CD14-positive monocyte (primary cell): ENCODE measurements around the gene PITPNC1. TPM values are rescaled to one million over a fixed set of nuclear protein-coding genes. Genes with fewer than 3 reads are reported as not detected.
"Not testable (repeated sequence)": the region's sequence is repeated elsewhere in the genome, so short reads cannot be mapped to it uniquely, and the experiment has no call there.

Experiments
- DNase-seq, 3 donors: peaks; one replicate each; pipeline ENCODE4 v3.0.0-alpha.2; 2011 to 2022
- H2AFZ ChIP-seq: 2 replicates; pipeline ENCODE4 v1.6.0; 2012; ENCODE audit warnings: mild to moderate bottlenecking, low read depth, low read length, inconsistent platforms; ENCODE audit not compliant: insufficient read depth, poor library complexity, severe bottlenecking
- H3K27ac ChIP-seq, 2 donors: 1 replicate in 1 of 2; 2 replicates in 1 of 2; pipeline ENCODE4 v1.5.1; 2012 to 2013; ENCODE audit warnings: low read length in 2 of 2, control low read depth in 1 of 2, inconsistent platforms in 1 of 2, low read depth in 1 of 2, mild to moderate bottlenecking in 1 of 2
- H3K27me3 ChIP-seq, 2 donors: one replicate each; pipeline versions ENCODE4 v1.6.0 to v1.6.1; 2011 to 2013; ENCODE audit warnings: low read length in 2 of 2; ENCODE audit not compliant: control insufficient read depth in 2 of 2, insufficient read depth in 2 of 2
- H3K36me3 ChIP-seq, 2 donors: replicated peaks in 1 of 2; 1 replicate in 1 of 2; 2 replicates in 1 of 2; pipeline versions ENCODE4 v1.5.1 to v1.6.1; 2012 to 2013; ENCODE audit warnings: low read length in 2 of 2, control low read depth in 1 of 2, inconsistent platforms in 1 of 2, mild to moderate bottlenecking in 1 of 2; ENCODE audit not compliant: insufficient read depth in 2 of 2, control insufficient read depth in 1 of 2
- H3K4me1 ChIP-seq, 2 donors: 1 replicate in 1 of 2; 2 replicates in 1 of 2; pipeline versions ENCODE4 v1.5.1 to v1.6.1; 2012 to 2013; ENCODE audit warnings: low read length in 2 of 2, control low read depth in 1 of 2, inconsistent platforms in 1 of 2, mild to moderate bottlenecking in 1 of 2, moderate library complexity in 1 of 2; ENCODE audit not compliant: insufficient read depth in 2 of 2, control insufficient read depth in 1 of 2
- H3K4me2 ChIP-seq: replicated peaks from 2 replicates; pipeline ENCODE3; 2012; ENCODE audit warnings: low read length, moderate library complexity, mild to moderate bottlenecking; ENCODE audit not compliant: poor library complexity, severe bottlenecking; ENCODE audit errors: extremely low read depth
- H3K4me3 ChIP-seq, 3 experiments: fragments of 200-600 bp in 1 of 3; sonication (generic) in 1 of 3; replicated peaks in 1 of 3; 1 replicate in 2 of 3; 2 replicates in 1 of 3; pipeline ENCODE4 v1.5.1; 2011 to 2013; ENCODE audit warnings: low read length in 3 of 3, mild to moderate bottlenecking in 3 of 3, control low read depth in 2 of 3, low read depth in 2 of 3, inconsistent platforms in 1 of 3, moderate library complexity in 1 of 3
- H3K79me2 ChIP-seq: 2 replicates; pipeline ENCODE4 v1.6.0; 2012; ENCODE audit warnings: mild to moderate bottlenecking, control low read depth, inconsistent platforms, low read length, moderate library complexity; ENCODE audit not compliant: insufficient read depth
- H3K9ac ChIP-seq: 2 replicates; pipeline ENCODE4 v1.6.0; 2017; ENCODE audit warnings: low read length, mild to moderate bottlenecking; ENCODE audit not compliant: insufficient read depth, poor library complexity, severe bottlenecking
- H3K9me3 ChIP-seq, 2 donors: replicated peaks in 1 of 2; 1 replicate in 1 of 2; 2 replicates in 1 of 2; pipeline versions ENCODE4 v1.5.1 to v1.6.1; 2012 to 2013; ENCODE audit warnings: low read length in 2 of 2, control low read depth in 1 of 2; ENCODE audit not compliant: control insufficient read depth in 1 of 2, insufficient read depth in 1 of 2
- H4K20me1 ChIP-seq: 2 replicates; pipeline ENCODE4 v1.6.0; 2012; ENCODE audit warnings: mild to moderate bottlenecking, low read length, control low read depth, moderate library complexity; ENCODE audit not compliant: insufficient read depth
- H3K27ac Mint-ChIP-seq, 7 donors: one replicate each; pipeline ENCODE4 v1.8.0; 2020; ENCODE audit warnings: mild to moderate bottlenecking in 7 of 7, mixed read lengths in 7 of 7, moderate library complexity in 6 of 7, inconsistent platforms in 2 of 7
- H3K27me3 Mint-ChIP-seq, 3 donors: one replicate each; pipeline ENCODE4 v1.8.0; 2021 to 2022; ENCODE audit warnings: low read depth in 3 of 3, mild to moderate bottlenecking in 3 of 3, mixed read lengths in 3 of 3, moderate library complexity in 3 of 3, inconsistent platforms in 1 of 3
- H3K36me3 Mint-ChIP-seq, 2 donors: one replicate each; pipeline ENCODE4 v1.8.0; 2020; ENCODE audit warnings: mixed read lengths in 2 of 2, inconsistent platforms in 1 of 2, mild to moderate bottlenecking in 1 of 2
- H3K4me1 Mint-ChIP-seq: one replicate; pipeline ENCODE4 v1.8.0; 2020; ENCODE audit warnings: mild to moderate bottlenecking, mixed read lengths
- H3K4me3 Mint-ChIP-seq, 2 donors: one replicate each; pipeline ENCODE4 v1.8.0; 2020; ENCODE audit warnings: mild to moderate bottlenecking in 2 of 2, mixed read lengths in 2 of 2, moderate library complexity in 1 of 2
- H3K9me3 Mint-ChIP-seq, 7 donors: one replicate each; pipeline ENCODE4 v1.8.0; 2020 to 2022; ENCODE audit warnings: mixed read lengths in 7 of 7, mild to moderate bottlenecking in 6 of 7, moderate library complexity in 6 of 7, inconsistent platforms in 2 of 7
- CTCF ChIP-seq: fragments of 200-600 bp; IDR thresholded peaks from one replicate; pipeline ENCODE4 v1.8.0; 2022; ENCODE audit warnings: antibody characterized with exemption, mild to moderate bottlenecking
- WGBS: methylation state at CpG from one replicate; pipeline ENCODE4 v1.1.5; 2013; ENCODE audit warnings: missing lambda C conversion rate; ENCODE audit not compliant: insufficient coverage; 5-methylcytosine and 5-hydroxymethylcytosine counted together
- intact Hi-C, 2 donors: fragments of 100-400 bp; cut with micrococcal nuclease; formaldehyde crosslinking; loops; one replicate each; pipeline versions ENCODE4 v1.15.0 to v1.15.1; 2023
- polyA plus RNA-seq, 3 donors: library from polyadenylated mRNA; depleted of rRNA in 1 of 3; unstranded in 2 of 3; stranded (reverse) in 1 of 3; fragments of 300-500 nt in 2 of 3; fragments of >200 nt in 1 of 3; fragmentation: Illumina TruSeq in 2 of 3; gene quantifications; 1 replicate in 2 of 3; 2 replicates in 1 of 3; pipeline ENCODE4 v1.2.3, GENCODE V29; 2012 to 2021

Gene PITPNC1
- polyA plus RNA-seq, 3 donors: 18.5 to 31.0 (median 21.7) TPM

DNA sequence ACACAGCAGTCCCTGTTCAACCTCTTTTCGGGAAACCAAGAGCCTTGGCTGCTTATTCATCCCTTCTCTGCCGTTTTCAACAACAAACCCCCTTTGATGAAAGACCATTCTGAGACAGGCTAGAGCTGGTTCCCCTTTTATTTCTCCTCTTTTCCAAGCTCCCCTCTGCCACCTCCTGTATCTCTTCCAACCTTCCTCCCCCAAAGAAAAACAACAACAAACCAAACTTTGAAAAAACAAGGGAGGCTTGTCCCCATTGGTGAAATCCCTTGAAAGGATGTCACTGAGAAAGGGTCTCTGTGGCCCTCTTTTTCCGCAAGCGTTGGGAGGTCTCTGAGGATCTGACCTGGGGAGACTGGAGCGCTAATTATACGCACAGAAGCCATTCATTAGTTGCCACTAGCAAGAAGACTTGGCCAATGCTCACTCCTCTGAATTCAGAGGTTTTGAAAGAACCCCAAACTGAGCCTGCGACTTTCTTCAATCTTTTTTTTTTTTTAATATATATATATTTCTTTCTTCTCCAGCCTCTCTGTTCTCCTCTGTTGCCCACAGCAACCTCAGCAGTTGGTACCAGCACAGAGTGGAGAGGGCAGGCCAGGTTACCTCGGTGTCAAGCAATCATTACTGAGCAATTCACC is 101.4 kb downstream of the PITPNC1 start:
- H3K4me3 ChIP-seq: no peak overlapping the region
- H3K4me2 ChIP-seq: no peak overlapping the region
- Mint-ChIP-seq H3K36me3 (peaks cover 5 to 6% of the 10 kb centered on the region in 2 donors), H3K9me3 (no peaks in the 10 kb centered on the region), H3K4me3 (no peak overlapping the region), H3K27ac (peak overlapping the region in 6 of 7 donors; percentile 7 to 75 (median 59)), H3K4me1 (peaks cover 51% of the 10 kb centered on the region), H3K27me3 (peaks cover 0 to 6% (median 3%) of the 10 kb centered on the region in 3 donors)
- H3K27me3 ChIP-seq: no peaks in the 10 kb centered on the region
- intact Hi-C loops: loop anchor here (5.0 to 10.0 kb wide), 3 partner anchors 36 to 104 kb away; partner anchors contain the start of gene PITPNC1 (in 1 of the 2)
- no peaks in the 10 kb centered on the region for H3K9me3 ChIP-seq
- TF ChIP-seq CTCF: no peak
- H3K4me1 ChIP-seq: peaks cover 24 to 41% of the 10 kb centered on the region in 2 donors
- peaks cover 43% of the 10 kb centered on the region for H3K79me2 ChIP-seq
- peak overlapping the region in 1 of 2 donors; percentile 59 for H3K27ac ChIP-seq
- no peak overlapping the region for H3K9ac ChIP-seq
- DNase-seq: no peak
- H2AFZ ChIP-seq: no peak overlapping the region
- 100% methylated on average over 5 of the region's 8 CpGs for WGBS
- H4K20me1 ChIP-seq: peaks cover 8% of the 10 kb centered on the region
- H3K36me3 ChIP-seq: no peaks in the 10 kb centered on the region

DNA sequence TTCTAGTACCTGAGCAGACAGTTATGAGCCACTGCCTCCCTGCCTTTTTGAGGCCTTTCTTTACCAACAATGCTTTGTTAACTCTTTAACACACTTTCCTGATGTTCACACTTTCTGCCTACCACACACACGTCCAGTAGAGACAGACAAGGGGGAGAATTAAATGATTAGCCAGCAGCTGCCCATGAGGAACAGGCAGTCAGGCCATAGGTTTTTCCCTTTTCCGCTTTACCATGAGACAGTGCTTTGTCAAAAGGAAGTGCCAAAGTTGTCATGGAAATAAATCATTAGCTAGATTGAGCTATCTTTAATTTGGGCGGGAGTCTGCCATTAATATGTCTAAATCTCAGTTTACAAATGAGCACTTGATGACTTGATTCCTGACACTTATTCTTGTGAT is 102.1 kb downstream of the PITPNC1 start:
- Histone ChIP-seq H2AFZ (no peak overlapping the region), H3K27ac (peak overlapping the region in 1 of 2 donors; percentile 42), H3K27me3 (no peaks in the 10 kb centered on the region), H3K4me3 (no peak overlapping the region), H3K4me2 (no peak overlapping the region), H3K9me3 (no peaks in the 10 kb centered on the region), H3K79me2 (peaks cover 44% of the 10 kb centered on the region), H3K36me3 (no peaks in the 10 kb centered on the region), H3K9ac (no peak overlapping the region), H4K20me1 (peaks cover 8% of the 10 kb centered on the region), H3K4me1 (peaks cover 24 to 47% of the 10 kb centered on the region in 2 donors)
- Mint-ChIP-seq H3K4me1 (peaks cover 52% of the 10 kb centered on the region), H3K4me3 (no peak overlapping the region), H3K9me3 (peaks cover 0 to 1% (median 0%) of the 10 kb centered on the region in 7 donors), H3K27me3 (peaks cover 0 to 6% (median 2%) of the 10 kb centered on the region in 3 donors), H3K36me3 (peaks cover 5 to 6% of the 10 kb centered on the region in 2 donors), H3K27ac (peak overlapping the region in 5 of 7 donors; percentile 17 to 63 (median 58))
- intact Hi-C loops: loop anchor here (5.0 to 10.0 kb wide), 3 partner anchors 37 to 104 kb away; partner anchors contain the start of gene PITPNC1 (in 1 of the 2)
- DNase-seq: peak in 1 of 3 donors; percentile 27
- WGBS: 100% methylated on average over 1 of the region's 3 CpGs
- TF ChIP-seq CTCF: no peak

GRCh38 chr17:67480959-67481358 is 103.9 kb downstream of the PITPNC1 start:
- DNase-seq, H3K27me3 Mint-ChIP-seq, H3K9me3 Mint-ChIP-seq, H3K4me3 ChIP-seq, H3K9me3 ChIP-seq, H3K27me3 ChIP-seq, H3K36me3 ChIP-seq, H3K4me3 Mint-ChIP-seq, H4K20me1 ChIP-seq, intact Hi-C loops, H3K9ac ChIP-seq, H3K4me2 ChIP-seq, H3K36me3 Mint-ChIP-seq, H2AFZ ChIP-seq: not testable (repeated sequence)
- H3K79me2 ChIP-seq: peaks cover 48% of the 10 kb centered on the region
- WGBS: 95% methylated on average over 11 of the region's 11 CpGs
- H3K4me1 ChIP-seq: peaks cover 20 to 40% of the 10 kb centered on the region in 2 donors
- peak overlapping the region; percentile 36 to 96 (median 96) for H3K27ac Mint-ChIP-seq
- H3K27ac ChIP-seq: peak overlapping the region; percentile 29 to 91
- peaks cover 38% of the 10 kb centered on the region for H3K4me1 Mint-ChIP-seq
